Fibroblast of lung (primary cell): Measurements from ENCODE around the gene RPL7A. TPM values are rescaled to one million over a fixed set of nuclear protein-coding genes. Genes with fewer than 3 reads are reported as not detected.

Experiments
- DNase-seq, 2 donors: peaks; one replicate each; pipeline versions ENCODE4 v3.0.0 to v3.0.0-alpha.2; 2010; ENCODE audit warnings: low read depth in 2 of 2
- H2AFZ ChIP-seq: 2 replicates; pipeline ENCODE4 v1.5.1; 2012; ENCODE audit warnings: low read length, control low read depth, inconsistent platforms
- H3K27ac ChIP-seq: 2 replicates; pipeline ENCODE4 v1.5.1; 2011; ENCODE audit warnings: low read length, control low read depth; ENCODE audit not compliant: insufficient read depth
- H3K27me3 ChIP-seq: 2 replicates; pipeline ENCODE4 v1.5.1; 2011; ENCODE audit warnings: mild to moderate bottlenecking, low read length; ENCODE audit not compliant: control insufficient read depth, insufficient read depth
- H3K36me3 ChIP-seq: 2 replicates; pipeline ENCODE4 v1.5.1; 2011; ENCODE audit warnings: low read length; ENCODE audit not compliant: control insufficient read depth, insufficient read depth
- H3K4me1 ChIP-seq: 2 replicates; pipeline ENCODE4 v1.5.1; 2011; ENCODE audit warnings: low read length; ENCODE audit not compliant: control insufficient read depth, insufficient read depth; ENCODE audit errors: extremely low read depth
- H3K4me2 ChIP-seq: 2 replicates; pipeline ENCODE4 v1.5.1; 2011; ENCODE audit warnings: low read length, control low read depth; ENCODE audit not compliant: insufficient read depth; ENCODE audit errors: extremely low read depth
- H3K4me3 ChIP-seq, 4 experiments: fragments of 200-600 bp in 1 of 4; sonication (generic) in 1 of 4; replicated peaks in 1 of 4; 2 replicates each; pipeline ENCODE4 v1.5.1; 2011 to 2016; ENCODE audit warnings: low read length in 4 of 4, low read depth in 3 of 4, mild to moderate bottlenecking in 3 of 4, control low read depth in 2 of 4, inconsistent platforms in 1 of 4, mixed read lengths in 1 of 4; ENCODE audit not compliant: insufficient read depth in 1 of 4; ENCODE audit errors: control extremely low read depth in 1 of 4
- H3K79me2 ChIP-seq: 2 replicates; pipeline ENCODE4 v1.5.1; 2012; ENCODE audit warnings: mild to moderate bottlenecking, low read length, inconsistent platforms; ENCODE audit not compliant: control insufficient read depth, insufficient read depth
- H3K9ac ChIP-seq: 2 replicates; pipeline ENCODE4 v1.5.1; 2011; ENCODE audit warnings: mild to moderate bottlenecking, low read length, control low read depth; ENCODE audit not compliant: insufficient read depth
- H3K9me3 ChIP-seq: 2 replicates; pipeline ENCODE4 v1.5.1; 2012; ENCODE audit warnings: low read depth, low read length; ENCODE audit not compliant: control insufficient read depth, insufficient read depth
- H4K20me1 ChIP-seq: 2 replicates; pipeline ENCODE4 v1.5.1; 2011; ENCODE audit warnings: low read length; ENCODE audit not compliant: control insufficient read depth, insufficient read depth; ENCODE audit errors: extremely low read depth
- CTCF ChIP-seq, 2 donors: IDR thresholded peaks in 1 of 2; conservative IDR thresholded peaks in 1 of 2; 1 replicate in 1 of 2; 2 replicates in 1 of 2; pipeline ENCODE4 v1.5.1; 2011 to 2012; ENCODE audit warnings: low read length in 2 of 2, control low read depth in 1 of 2, inconsistent platforms in 1 of 2, low read depth in 1 of 2, mild to moderate bottlenecking in 1 of 2
- EZH2 ChIP-seq: IDR thresholded peaks from 2 replicates; pipeline ENCODE4 v1.5.1; 2012; ENCODE audit warnings: low read length, control low read depth, mild to moderate bottlenecking; ENCODE audit errors: missing control alignments
- polyA plus RNA-seq, 2 donors: library from polyadenylated mRNA; depleted of rRNA in 1 of 2; stranded (reverse) in 1 of 2; unstranded in 1 of 2; fragments of >200 nt; gene quantifications; 2 replicates each; pipeline ENCODE4 v1.2.1, GENCODE V29; 2011 to 2012; ENCODE audit warnings: missing spikeins in 1 of 2
- total RNA-seq: library from RNA; depleted of rRNA; stranded (reverse); fragments of >200 nt; gene quantifications from 2 replicates; pipeline ENCODE4 v1.2.1, GENCODE V29; 2014

RPL7A gene
- total and polyA plus RNA-seq, 2 donors (not counting 1 experiment from before 2014, with no cell fraction given) = 1,820 to 2,991 TPM

DNA sequence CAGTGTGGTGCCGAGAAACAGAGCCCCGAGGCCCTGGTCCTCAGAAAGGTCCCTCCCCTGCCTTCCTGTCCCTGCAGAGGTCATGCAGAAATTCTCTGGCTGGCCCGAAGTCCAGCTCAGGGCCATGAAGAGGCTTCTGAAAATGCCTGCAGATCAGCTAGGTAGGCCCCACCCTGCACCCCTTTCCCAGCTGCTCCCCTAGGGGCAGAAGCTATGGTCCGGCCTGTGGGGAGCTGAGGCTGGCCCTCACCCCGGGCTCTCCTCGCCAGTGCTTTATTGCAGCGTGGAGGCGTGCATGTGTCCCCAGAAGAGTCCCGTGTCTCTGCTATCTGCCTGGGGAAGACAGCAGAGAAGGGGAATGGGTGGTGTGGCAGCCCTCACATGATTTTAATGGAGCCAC is 49.9 kb downstream of the RPL7A start:
- DNase-seq = no peak
- no peaks in the 10 kb centered on the region for H3K36me3 ChIP-seq
- no peak overlapping the region for H3K9ac ChIP-seq
- no peaks in the 10 kb centered on the region for H3K4me1 ChIP-seq
- H3K9me3 ChIP-seq = no peaks in the 10 kb centered on the region
- no peak overlapping the region for H3K4me3 ChIP-seq
- TF ChIP-seq CTCF (conservative IDR thresholded peaks at IDR 0.05 in 1 of 2, IDR thresholded peaks at IDR 0.05 in 1 of 2; ENCODE audit: low read depth in 1 of 2, low read length in 2 of 2) (no peak), EZH2 (no peak)
- H4K20me1 ChIP-seq = no peaks in the 10 kb centered on the region
- no peak overlapping the region for H3K4me2 ChIP-seq
- no peaks in the 10 kb centered on the region for H3K79me2 ChIP-seq
- H2AFZ ChIP-seq = no peak overlapping the region
- H3K27me3 ChIP-seq = peaks cover 3% of the 10 kb centered on the region
- no peak overlapping the region for H3K27ac ChIP-seq

- no peak for DNase-seq
These were observed 52.3 kb downstream of the RPL7A start for GRCh38 chr9:133400292-133400691.

More at GRCh38 chr9:133400292-133400691, 52.3 kb downstream of the RPL7A start:
- no peaks in the 10 kb centered on the region for H4K20me1 ChIP-seq
- H3K4me1 ChIP-seq = no peaks in the 10 kb centered on the region
- no peak overlapping the region for H3K4me2 ChIP-seq
- H3K36me3 ChIP-seq = peaks cover 3% of the 10 kb centered on the region
- no peaks in the 10 kb centered on the region for H3K79me2 ChIP-seq
- H3K9ac ChIP-seq = no peak overlapping the region
- peaks cover 3% of the 10 kb centered on the region for H3K27me3 ChIP-seq
- H3K27ac ChIP-seq = no peak overlapping the region
- H2AFZ ChIP-seq = no peak overlapping the region
- no peaks in the 10 kb centered on the region for H3K9me3 ChIP-seq
- TF ChIP-seq EZH2 (no peak), CTCF (conservative IDR thresholded peaks at IDR 0.05 in 1 of 2, IDR thresholded peaks at IDR 0.05 in 1 of 2; ENCODE audit: low read depth in 1 of 2, low read length in 2 of 2) (no peak)
- H3K4me3 ChIP-seq = no peak overlapping the region

Other genes with a start within 250 kb of the RPL7A start
- gene RALGDS, start 227.0 kb upstream of the RPL7A start, total RNA-seq = 16.2 and 23.6 TPM in 2 replicates
- gene RALGDS, start 227.0 kb upstream of the RPL7A start, polyA plus RNA-seq = 16.6 and 22.4 TPM in 2 replicates
- gene GBGT1, start 184.3 kb upstream of the RPL7A start, total RNA-seq = 3.3 and 4.1 TPM in 2 replicates
- gene GBGT1, start 184.3 kb upstream of the RPL7A start, polyA plus RNA-seq = 0.86 and 2.6 TPM in 2 replicates
- gene OBP2B, start 139.0 kb upstream of the RPL7A start, total RNA-seq = not detected in 2 replicates
- gene OBP2B, start 139.0 kb upstream of the RPL7A start, polyA plus RNA-seq = not detected in 2 replicates
- not detected in 2 replicates for gene ABO, start 73.0 kb upstream of the RPL7A start, total RNA-seq
- gene ABO, start 73.0 kb upstream of the RPL7A start, polyA plus RNA-seq = not detected in 2 replicates
- 6.7 and 8.3 TPM in 2 replicates for gene SURF6, start 12.0 kb upstream of the RPL7A start, total RNA-seq
- 3.9 and 4.8 TPM in 2 replicates for gene SURF6, start 12.0 kb upstream of the RPL7A start, polyA plus RNA-seq
- 12.8 and 17.8 TPM in 2 replicates for gene MED22, start 87 bp upstream of the RPL7A start, total RNA-seq
- 13.9 and 14.8 TPM in 2 replicates for gene MED22, start 87 bp upstream of the RPL7A start, polyA plus RNA-seq
- 22.6 and 27.9 TPM in 2 replicates for gene SURF1, start 8.3 kb downstream of the RPL7A start, total RNA-seq
- 31.7 and 36.8 TPM in 2 replicates for gene SURF1, start 8.3 kb downstream of the RPL7A start, polyA plus RNA-seq
- 13.9 and 20.3 TPM in 2 replicates for gene SURF2, start 8.3 kb downstream of the RPL7A start, total RNA-seq
- 11.2 and 16.5 TPM in 2 replicates for gene SURF2, start 8.3 kb downstream of the RPL7A start, polyA plus RNA-seq
- 295 and 338 TPM in 2 replicates for gene SURF4, start 27.8 kb downstream of the RPL7A start, total RNA-seq
- 358 and 384 TPM in 2 replicates for gene SURF4, start 27.8 kb downstream of the RPL7A start, polyA plus RNA-seq
- 0.51 and 0.99 TPM in 2 replicates for gene STKLD1, start 28.1 kb downstream of the RPL7A start, total RNA-seq
- 0.62 and 0.79 TPM in 2 replicates for gene STKLD1, start 28.1 kb downstream of the RPL7A start, polyA plus RNA-seq
- gene REXO4, start 69.8 kb downstream of the RPL7A start, total RNA-seq = 21.1 and 21.3 TPM in 2 replicates
- 16.6 and 17.2 TPM in 2 replicates for gene REXO4, start 69.8 kb downstream of the RPL7A start, polyA plus RNA-seq
- gene ADAMTS13, start 74.1 kb downstream of the RPL7A start, total RNA-seq = 2.3 and 3.1 TPM in 2 replicates
- gene ADAMTS13, start 74.1 kb downstream of the RPL7A start, polyA plus RNA-seq = 0.45 and 0.78 TPM in 2 replicates
- 8.5 and 9.1 TPM in 2 replicates for gene CACFD1, start 111.8 kb downstream of the RPL7A start, total RNA-seq
- gene CACFD1, start 111.8 kb downstream of the RPL7A start, polyA plus RNA-seq = 2.5 and 4.7 TPM in 2 replicates
- gene SLC2A6, start 130.9 kb downstream of the RPL7A start, total RNA-seq = 5.6 and 9.1 TPM in 2 replicates
- gene SLC2A6, start 130.9 kb downstream of the RPL7A start, polyA plus RNA-seq = 6.7 and 7.6 TPM in 2 replicates
- gene MYMK, start 176.7 kb downstream of the RPL7A start, total RNA-seq = not detected in 2 replicates
- gene MYMK, start 176.7 kb downstream of the RPL7A start, polyA plus RNA-seq = not detected in 2 replicates
- gene ADAMTSL2, start 186.5 kb downstream of the RPL7A start, total RNA-seq = under 0.01 TPM in 2 replicates
- gene ADAMTSL2, start 186.5 kb downstream of the RPL7A start, polyA plus RNA-seq = 0.09 TPM in 1 of 2 replicates, not detected in the other